SK-N-SH treated with all-trans-retinoic acid at 6 μM for 48 hours (cell line): Measurements from ENCODE around the gene DNHD1.
A peak's percentile ranks its signal among the peaks of the same experiment; 100 is the strongest.

Experiments
- ATAC-seq: fragments of 200-7000 bp; cut with Tn5 transposase; 3 replicates; pipeline ENCODE4 v1.9.1; 2020; ENCODE audit warnings: mild to moderate bottlenecking, moderate library complexity
- ARNTL ChIP-seq: fragments of 450-650 bp; formaldehyde crosslinking; IDR thresholded peaks from 2 replicates; pipeline ENCODE4 v1.5.0; 2020; ENCODE audit warnings: low read depth, mild to moderate bottlenecking, moderate library complexity, borderline replicate concordance
- BACH2 ChIP-seq: fragments of 250-450 bp; sonication (Bioruptor Pico); IDR thresholded peaks from 2 replicates; pipeline ENCODE4 v1.9.0; 2021; ENCODE audit warnings: mild to moderate bottlenecking, borderline replicate concordance
- CSDC2 ChIP-seq: fragments of 250-450 bp; sonication (Bioruptor Pico); IDR thresholded peaks from 2 replicates; pipeline ENCODE4 v1.5.0; 2020; ENCODE audit warnings: mild to moderate bottlenecking, moderate library complexity
- ESRRG ChIP-seq: fragments of 250-450 bp; sonication (Bioruptor Pico); IDR thresholded peaks from 2 replicates; pipeline ENCODE4 v1.6.1; 2021; ENCODE audit warnings: mild to moderate bottlenecking
- GLIS3 ChIP-seq: fragments of 250-450 bp; sonication (Bioruptor Pico); IDR thresholded peaks from 2 replicates; pipeline ENCODE4 v1.5.0; 2020; ENCODE audit warnings: mild to moderate bottlenecking, moderate library complexity
- ISL1 ChIP-seq: fragments of 250-450 bp; sonication (Bioruptor Pico); IDR thresholded peaks from 2 replicates; pipeline ENCODE4 v2.1.2; 2022; ENCODE audit warnings: mild to moderate bottlenecking, moderate library complexity
- OSR1 ChIP-seq: fragments of 250-450 bp; sonication (Bioruptor Pico); IDR thresholded peaks from 2 replicates; pipeline ENCODE4 v1.8.0; 2022; ENCODE audit warnings: moderate library complexity, mild to moderate bottlenecking, inconsistent platforms
- PPARA ChIP-seq: fragments of 250-450 bp; sonication (Bioruptor Pico); IDR thresholded peaks from 2 replicates; pipeline ENCODE4 v1.5.0; 2020; ENCODE audit warnings: mild to moderate bottlenecking, borderline replicate concordance
- RARB ChIP-seq: fragments of 250-450 bp; sonication (Bioruptor Pico); IDR thresholded peaks from 2 replicates; pipeline ENCODE4 v1.8.0; 2021; ENCODE audit warnings: mild to moderate bottlenecking, moderate library complexity
- SNAI2 ChIP-seq: fragments of 250-450 bp; sonication (Bioruptor Pico); IDR thresholded peaks from 2 replicates; pipeline ENCODE4 v1.5.0; 2020; ENCODE audit warnings: mild to moderate bottlenecking, moderate library complexity
- TCF4 ChIP-seq: fragments of 250-450 bp; sonication (Bioruptor Pico); IDR thresholded peaks from 2 replicates; pipeline ENCODE4 v1.8.0; 2021; ENCODE audit warnings: mild to moderate bottlenecking, moderate library complexity, borderline replicate concordance
- TOX ChIP-seq: fragments of 250-450 bp; sonication (Bioruptor Pico); IDR thresholded peaks from 2 replicates; pipeline ENCODE4 v1.8.0; 2021; ENCODE audit warnings: mild to moderate bottlenecking, moderate library complexity, borderline replicate concordance
- TSHZ2 ChIP-seq: fragments of 250-450 bp; sonication (Bioruptor Pico); IDR thresholded peaks from 2 replicates; pipeline ENCODE4 v1.5.0; 2020; ENCODE audit warnings: mild to moderate bottlenecking, moderate library complexity
- ZC3H10 ChIP-seq: fragments of 250-450 bp; sonication (Bioruptor Pico); IDR thresholded peaks from 2 replicates; pipeline ENCODE4 v1.5.1; 2021; ENCODE audit warnings: mild to moderate bottlenecking, moderate library complexity
- ZFP3 ChIP-seq: fragments of 250-450 bp; sonication (Bioruptor Pico); IDR thresholded peaks from 2 replicates; pipeline ENCODE4 v1.5.0; 2020; ENCODE audit warnings: mild to moderate bottlenecking, moderate library complexity
- ZFP30 ChIP-seq: fragments of 450-650 bp; formaldehyde crosslinking; IDR thresholded peaks from 2 replicates; pipeline ENCODE4 v1.5.0; 2022; ENCODE audit warnings: mild to moderate bottlenecking, moderate library complexity
- ZNF565 ChIP-seq: fragments of 450-650 bp; formaldehyde crosslinking; conservative IDR thresholded peaks from 2 replicates; pipeline ENCODE4 v1.5.0; 2020; ENCODE audit warnings: low read depth, mild to moderate bottlenecking, moderate library complexity
- ZNF8 ChIP-seq: fragments of 450-650 bp; formaldehyde crosslinking; IDR thresholded peaks from 2 replicates; pipeline ENCODE4 v1.5.0; 2020; ENCODE audit warnings: mild to moderate bottlenecking, moderate library complexity
- TF ChIP-seq, protein P1 (sequence below): fragments of 250-450 bp; sonication (Bioruptor Pico); IDR thresholded peaks from 2 replicates; pipeline ENCODE4 v1.8.0; 2021; ENCODE audit warnings: low read depth, mild to moderate bottlenecking, moderate library complexity, borderline replicate concordance
- TF ChIP-seq, protein P2 (sequence below): fragments of 250-450 bp; sonication (Bioruptor Pico); IDR thresholded peaks from 2 replicates; pipeline ENCODE4 v1.5.1; 2020; ENCODE audit warnings: low read depth, mild to moderate bottlenecking, moderate library complexity
- TF ChIP-seq, protein P3 (sequence below): fragments of 250-450 bp; sonication (Bioruptor Pico); IDR thresholded peaks from 2 replicates; pipeline ENCODE4 v1.5.1; 2021; ENCODE audit warnings: mild to moderate bottlenecking, moderate library complexity

DNHD1 gene

DNA sequence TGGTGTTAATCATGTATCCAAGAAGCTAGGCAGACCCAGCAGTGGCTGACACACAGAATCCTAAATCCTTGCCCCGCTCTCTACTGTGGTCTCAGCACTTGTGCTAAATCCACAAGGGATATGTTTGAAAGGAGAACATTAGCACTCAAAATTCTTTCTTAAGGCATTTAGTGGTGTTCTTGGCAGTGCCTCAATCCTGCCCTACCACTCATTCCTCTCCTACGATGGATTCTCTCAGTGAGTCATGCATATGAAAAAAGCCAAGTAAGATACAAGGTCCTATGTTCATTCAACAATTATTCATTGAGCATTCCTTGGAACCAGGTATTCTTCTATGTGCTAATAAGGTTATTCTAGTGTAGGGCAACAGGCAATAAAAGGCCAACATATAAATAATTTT, 75.1 kb downstream of the DNHD1 start:
- TF ChIP-seq TCF4 (CRISPR knock-in tag) (no peak), ZNF8 (no peak), OSR1 (CRISPR knock-in tag) (no peak), BACH2 (no peak), ISL1 (CRISPR knock-in tag) (peak; percentile 70), ZNF565 (CRISPR knock-in tag) (no peak), ZFP3 (CRISPR knock-in tag) (no peak)
- ATAC-seq: peak; percentile 52

DNA sequence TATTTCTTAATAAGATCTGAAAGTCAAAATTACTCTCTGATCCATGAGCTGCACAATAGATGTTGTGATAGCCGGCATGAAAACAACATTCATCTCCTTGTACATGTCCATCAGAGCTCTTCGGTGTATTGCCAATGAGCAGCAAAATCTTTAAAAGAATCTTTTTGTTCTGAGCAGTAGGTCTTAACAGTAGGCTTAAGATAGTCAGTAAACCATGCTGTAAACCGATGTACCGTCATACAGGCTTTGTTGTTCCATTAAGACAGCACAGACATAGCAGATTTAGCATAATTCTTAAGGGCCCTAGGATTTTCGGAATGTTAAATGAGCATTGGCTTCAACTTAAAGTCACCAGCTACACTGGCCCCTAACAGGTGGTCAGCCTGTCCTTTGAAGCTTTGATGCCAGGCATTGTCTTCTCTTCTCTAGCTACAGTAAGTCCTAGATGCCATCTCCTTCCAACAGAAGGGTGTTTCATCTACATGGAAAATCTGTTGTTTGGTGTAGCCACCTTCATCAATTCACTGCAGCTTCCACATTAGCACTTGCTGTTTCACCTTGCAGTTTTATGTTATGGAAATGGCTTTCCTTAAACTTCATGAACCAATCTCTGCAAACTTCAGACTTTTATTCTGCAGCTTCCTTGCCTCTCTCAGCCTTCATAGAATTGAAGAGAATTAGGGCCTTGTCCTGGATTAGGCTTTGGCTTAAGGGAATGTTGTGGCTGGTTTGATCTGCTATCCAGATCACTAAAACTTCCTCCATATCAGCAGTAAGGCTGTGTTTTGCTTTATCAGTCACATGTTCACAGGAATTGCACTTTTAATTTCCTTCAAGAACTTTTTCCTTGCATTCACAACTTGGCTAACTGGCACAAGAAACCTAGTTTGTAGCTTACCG, 78.0 kb downstream of the DNHD1 start:
- no peak for ATAC-seq

DNA sequence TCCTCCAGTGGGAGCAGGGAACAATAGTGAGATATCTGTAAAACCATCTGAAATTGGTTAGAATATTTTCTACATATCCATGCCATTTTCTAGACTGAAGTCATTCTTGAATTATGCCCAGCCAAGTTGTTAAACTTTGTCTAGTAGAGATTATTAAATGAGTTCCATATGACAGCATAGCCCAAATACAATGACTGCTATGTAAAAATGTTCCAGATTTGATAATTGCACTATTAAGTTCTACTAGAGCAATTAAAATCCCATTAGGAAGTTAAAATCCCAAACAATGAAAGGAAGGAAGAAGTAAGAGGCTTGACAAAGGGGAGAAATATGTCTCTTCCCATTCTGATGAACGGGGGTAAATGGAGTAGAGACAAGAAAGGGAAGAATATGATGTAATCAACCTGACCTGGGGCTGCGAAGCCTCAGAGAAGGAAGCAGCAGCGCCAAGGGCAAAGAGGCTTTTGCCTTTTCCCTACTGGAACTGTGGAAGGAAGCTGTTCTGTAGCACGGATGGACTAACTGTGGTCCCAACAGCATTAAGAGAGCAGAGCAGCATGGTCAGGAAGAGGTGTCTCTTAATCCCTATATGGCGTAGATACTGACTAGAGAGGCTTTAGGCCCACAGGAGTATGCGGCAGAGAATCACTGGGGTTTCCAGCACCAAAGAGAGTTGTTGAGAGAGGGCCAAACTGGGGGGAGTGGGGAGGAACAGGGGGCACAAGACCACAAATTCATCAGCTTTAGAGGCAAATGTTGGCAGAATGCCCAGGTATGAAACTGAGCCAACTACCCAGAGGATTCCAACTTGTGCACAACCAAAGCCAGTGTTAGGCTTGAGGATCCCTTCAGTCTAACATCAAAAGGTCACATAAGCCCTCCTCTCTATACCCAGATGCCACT, 79.6 kb downstream of the DNHD1 start:
- peak; percentile 81 for ATAC-seq
- TF ChIP-seq ZNF8 (no peak), ZFP3 (CRISPR knock-in tag) (no peak; the same call in 1 of the 2 replicates), TOX (CRISPR knock-in tag) (no peak), RARB (CRISPR knock-in tag) (no peak), PPARA (no peak), ESRRG (no peak), ZNF565 (CRISPR knock-in tag) (no peak), CSDC2 (CRISPR knock-in tag) (no peak), ZFP30 (CRISPR knock-in tag) (no peak), SNAI2 (CRISPR knock-in tag) (no peak), TSHZ2 (no peak), GLIS3 (CRISPR knock-in tag) (no peak), ARNTL (CRISPR knock-in tag) (no peak), ZC3H10 (0 out of 2 replicates have a peak, but pooled peaks have one; percentile 44), TCF4 (CRISPR knock-in tag) (peak; percentile 58; the same call in 1 of the 2 replicates), BACH2 (no peak), ISL1 (CRISPR knock-in tag) (peak; percentile 97)
- TF ChIP-seq, protein P1, sequence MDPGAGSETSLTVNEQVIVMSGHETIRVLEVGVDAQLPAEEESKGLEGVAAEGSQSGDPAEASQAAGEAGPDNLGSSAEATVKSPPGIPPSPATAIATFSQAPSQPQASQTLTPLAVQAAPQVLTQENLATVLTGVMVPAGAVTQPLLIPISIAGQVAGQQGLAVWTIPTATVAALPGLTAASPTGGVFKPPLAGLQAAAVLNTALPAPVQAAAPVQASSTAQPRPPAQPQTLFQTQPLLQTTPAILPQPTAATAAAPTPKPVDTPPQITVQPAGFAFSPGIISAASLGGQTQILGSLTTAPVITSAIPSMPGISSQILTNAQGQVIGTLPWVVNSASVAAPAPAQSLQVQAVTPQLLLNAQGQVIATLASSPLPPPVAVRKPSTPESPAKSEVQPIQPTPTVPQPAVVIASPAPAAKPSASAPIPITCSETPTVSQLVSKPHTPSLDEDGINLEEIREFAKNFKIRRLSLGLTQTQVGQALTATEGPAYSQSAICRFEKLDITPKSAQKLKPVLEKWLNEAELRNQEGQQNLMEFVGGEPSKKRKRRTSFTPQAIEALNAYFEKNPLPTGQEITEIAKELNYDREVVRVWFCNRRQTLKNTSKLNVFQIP (CRISPR knock-in tag): no peak
- TF ChIP-seq, protein P2, sequence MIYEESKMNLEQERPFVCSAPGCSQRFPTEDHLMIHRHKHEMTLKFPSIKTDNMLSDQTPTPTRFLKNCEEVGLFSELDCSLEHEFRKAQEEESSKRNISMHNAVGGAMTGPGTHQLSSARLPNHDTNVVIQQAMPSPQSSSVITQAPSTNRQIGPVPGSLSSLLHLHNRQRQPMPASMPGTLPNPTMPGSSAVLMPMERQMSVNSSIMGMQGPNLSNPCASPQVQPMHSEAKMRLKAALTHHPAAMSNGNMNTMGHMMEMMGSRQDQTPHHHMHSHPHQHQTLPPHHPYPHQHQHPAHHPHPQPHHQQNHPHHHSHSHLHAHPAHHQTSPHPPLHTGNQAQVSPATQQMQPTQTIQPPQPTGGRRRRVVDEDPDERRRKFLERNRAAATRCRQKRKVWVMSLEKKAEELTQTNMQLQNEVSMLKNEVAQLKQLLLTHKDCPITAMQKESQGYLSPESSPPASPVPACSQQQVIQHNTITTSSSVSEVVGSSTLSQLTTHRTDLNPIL: peak; percentile 75

More for the DNA sequence above, 78.0 kb downstream of the DNHD1 start:
- TF ChIP-seq, protein P3, sequence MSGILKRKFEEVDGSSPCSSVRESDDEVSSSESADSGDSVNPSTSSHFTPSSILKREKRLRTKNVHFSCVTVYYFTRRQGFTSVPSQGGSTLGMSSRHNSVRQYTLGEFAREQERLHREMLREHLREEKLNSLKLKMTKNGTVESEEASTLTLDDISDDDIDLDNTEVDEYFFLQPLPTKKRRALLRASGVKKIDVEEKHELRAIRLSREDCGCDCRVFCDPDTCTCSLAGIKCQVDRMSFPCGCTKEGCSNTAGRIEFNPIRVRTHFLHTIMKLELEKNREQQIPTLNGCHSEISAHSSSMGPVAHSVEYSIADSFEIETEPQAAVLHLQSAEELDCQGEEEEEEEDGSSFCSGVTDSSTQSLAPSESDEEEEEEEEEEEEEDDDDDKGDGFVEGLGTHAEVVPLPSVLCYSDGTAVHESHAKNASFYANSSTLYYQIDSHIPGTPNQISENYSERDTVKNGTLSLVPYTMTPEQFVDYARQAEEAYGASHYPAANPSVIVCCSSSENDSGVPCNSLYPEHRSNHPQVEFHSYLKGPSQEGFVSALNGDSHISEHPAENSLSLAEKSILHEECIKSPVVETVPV: no peak
- TF ChIP-seq ARNTL (CRISPR knock-in tag) (no peak), ESRRG (no peak), TSHZ2 (no peak)
